Endodermal cell (in vitro differentiated cells): ENCODE results near the gene STMN3. TPM values are rescaled to one million over a fixed set of nuclear protein-coding genes. Genes with fewer than 3 reads are reported as not detected.
A peak's percentile ranks its signal among the peaks of the same experiment; 100 is the strongest.
"Not testable (repeated sequence)": the region's sequence is repeated elsewhere in the genome, so short reads cannot be mapped to it uniquely, and the experiment has no call there.

ENCODE experiments used
- DNase-seq: peaks from one replicate; pipeline ENCODE4 v3.0.0-alpha.2; 2017
- H3K27ac ChIP-seq: 2 replicates; pipeline ENCODE4 v1.5.1; 2013; ENCODE audit warnings: mild to moderate bottlenecking, low read depth, low read length, moderate library complexity
- H3K27me3 ChIP-seq: 2 replicates; pipeline ENCODE4 v1.6.1; 2013; ENCODE audit warnings: mild to moderate bottlenecking, low read length, moderate library complexity; ENCODE audit not compliant: insufficient read depth, control insufficient read depth, poor library complexity, severe bottlenecking
- H3K36me3 ChIP-seq: 2 replicates; pipeline ENCODE4 v1.7.0; 2013; ENCODE audit warnings: mild to moderate bottlenecking, low read length, moderate library complexity; ENCODE audit not compliant: control insufficient read depth, insufficient read depth
- H3K4me1 ChIP-seq: one replicate; pipeline ENCODE4 v1.7.0; 2013; ENCODE audit warnings: low read length; ENCODE audit not compliant: control insufficient read depth, insufficient read depth
- H3K4me3 ChIP-seq: 2 replicates; pipeline ENCODE4 v1.5.1; 2013; ENCODE audit warnings: mild to moderate bottlenecking, low read length, moderate library complexity
- H3K9ac ChIP-seq: 2 replicates; pipeline ENCODE4 v1.6.1; 2013; ENCODE audit warnings: mild to moderate bottlenecking, low read length, moderate library complexity; ENCODE audit not compliant: poor library complexity, severe bottlenecking; ENCODE audit errors: extremely low read depth
- H3K9me3 ChIP-seq: 2 replicates; pipeline ENCODE4 v1.6.1; 2013; ENCODE audit warnings: mild to moderate bottlenecking, low read length, moderate library complexity; ENCODE audit not compliant: control insufficient read depth
- H3K27ac Mint-ChIP-seq: 2 replicates; pipeline ENCODE4 v1.8.0; 2020; ENCODE audit warnings: mixed read lengths
- H3K27me3 Mint-ChIP-seq: 2 replicates; pipeline ENCODE4 v1.8.0; 2021; ENCODE audit warnings: mild to moderate bottlenecking, mixed read lengths; ENCODE audit not compliant: insufficient read depth
- H3K36me3 Mint-ChIP-seq: 2 replicates; pipeline ENCODE4 v1.8.0; 2020; ENCODE audit warnings: low read depth, mixed read lengths
- H3K4me1 Mint-ChIP-seq: 2 replicates; pipeline ENCODE4 v1.8.0; 2020; ENCODE audit warnings: mixed read lengths
- H3K4me3 Mint-ChIP-seq: 2 replicates; pipeline ENCODE4 v1.8.0; 2020; ENCODE audit warnings: mild to moderate bottlenecking, moderate library complexity, mixed read lengths
- H3K9me3 Mint-ChIP-seq: 2 replicates; pipeline ENCODE4 v1.8.0; 2020; ENCODE audit warnings: mild to moderate bottlenecking, mixed read lengths
- CTCF ChIP-seq: fragments of 200-600 bp; sonication (generic); conservative IDR thresholded peaks from 2 replicates; pipeline ENCODE4 v1.5.0; 2021; ENCODE audit warnings: antibody characterized with exemption, mild to moderate bottlenecking
- WGBS, 2 experiments: methylation state at CpG; one replicate each; pipeline versions ENCODE4 v1.1.5 to v1.1.7; 2013; ENCODE audit warnings: missing lambda C conversion rate in 2 of 2, mixed read lengths in 1 of 2; ENCODE audit not compliant: insufficient coverage in 1 of 2, insufficient read length in 1 of 2; 5-methylcytosine and 5-hydroxymethylcytosine counted together
- total RNA-seq, 2 donors: library from RNA; stranded (reverse); fragmentation: NEBNext Ultra II Directional in 1 of 2; extraction: Animal tissue kit (Norgen Biotek cat#: 25700) in 1 of 2; gene quantifications; 2 replicates in 1 of 2; 3 replicates in 1 of 2; pipeline ENCODE4 v1.2.1, GENCODE V29; 2021

STMN3 gene
- total RNA-seq, 2 donors from 2014 or later: 6.7 to 18.3 TPM

- Mint-ChIP-seq H3K4me3 (no peak overlapping the region), H3K27ac (no peak overlapping the region), H3K27me3 (peaks cover 19% of the 10 kb centered on the region), H3K9me3 (no peaks in the 10 kb centered on the region), H3K4me1 (no peaks in the 10 kb centered on the region), H3K36me3 (no peaks in the 10 kb centered on the region)
- H3K36me3 ChIP-seq: no peaks in the 10 kb centered on the region
- no peaks in the 10 kb centered on the region for H3K9me3 ChIP-seq
- H3K4me1 ChIP-seq: no peaks in the 10 kb centered on the region
- H3K9ac ChIP-seq: no peak overlapping the region
- H3K4me3 ChIP-seq: no peak overlapping the region
- no peak overlapping the region for H3K27ac ChIP-seq
- no peak for DNase-seq
- WGBS, 2 experiments: 94% methylated on average over 15 of the region's 15 CpGs
- H3K27me3 ChIP-seq: no peaks in the 10 kb centered on the region
- no peak for TF ChIP-seq CTCF
These were observed 17.6 kb downstream of the STMN3 start for GRCh38 chr20:63635431-63636141.

- no peak overlapping the region for H3K4me3 ChIP-seq
- H3K27me3 Mint-ChIP-seq: peaks cover 12% of the 10 kb centered on the region
- no peaks in the 10 kb centered on the region for H3K9me3 Mint-ChIP-seq
- no peak overlapping the region for H3K27ac Mint-ChIP-seq
- H3K4me1 Mint-ChIP-seq: no peaks in the 10 kb centered on the region
- no peak overlapping the region for H3K4me3 Mint-ChIP-seq
- no peaks in the 10 kb centered on the region for H3K4me1 ChIP-seq
- H3K36me3 ChIP-seq: no peaks in the 10 kb centered on the region
- H3K9ac ChIP-seq: no peak overlapping the region
- no peaks in the 10 kb centered on the region for H3K36me3 Mint-ChIP-seq
- no peak for DNase-seq
- WGBS, 2 experiments: 92 to 98% methylated on average over 4 to 8 of the region's 9 CpGs
- H3K27ac ChIP-seq: no peak overlapping the region
- no peak for TF ChIP-seq CTCF
- no peaks in the 10 kb centered on the region for H3K27me3 ChIP-seq
- no peaks in the 10 kb centered on the region for H3K9me3 ChIP-seq
These were observed 19.5 kb downstream of the STMN3 start for GRCh38 chr20:63633732-63634131.

- H3K36me3 ChIP-seq, H3K9me3 ChIP-seq, H3K27ac ChIP-seq, H3K4me3 ChIP-seq, H3K36me3 Mint-ChIP-seq, H3K9me3 Mint-ChIP-seq, H3K4me1 Mint-ChIP-seq, H3K4me3 Mint-ChIP-seq, H3K27me3 ChIP-seq, H3K9ac ChIP-seq, H3K27me3 Mint-ChIP-seq, H3K4me1 ChIP-seq: not testable (repeated sequence)
- peak overlapping the region; percentile 35 for H3K27ac Mint-ChIP-seq
- WGBS, 2 experiments: 70 to 82% methylated on average over 4 to 10 of the region's 10 CpGs
- DNase-seq: peak; percentile 53
These were observed 21.8 kb downstream of the STMN3 start for GRCh38 chr20:63631426-63631825.

GRCh38 chr20:63630956-63631355 is 22.3 kb downstream of the STMN3 start:
- not testable (repeated sequence) for H3K9ac ChIP-seq, H3K4me3 ChIP-seq, H3K27me3 ChIP-seq, H3K27ac Mint-ChIP-seq, H3K9me3 Mint-ChIP-seq, H3K36me3 ChIP-seq, H3K4me3 Mint-ChIP-seq, H3K4me1 Mint-ChIP-seq, H3K36me3 Mint-ChIP-seq, H3K4me1 ChIP-seq, H3K27me3 Mint-ChIP-seq, DNase-seq, H3K27ac ChIP-seq, H3K9me3 ChIP-seq
- 95% methylated on average over 6 of the region's 6 CpGs for WGBS, 2 experiments
